Inflammatory macrophage treated with lipopolysaccharide for 4 hours (primary cell): Measurements from ENCODE around the gene C20orf144.

Experiments used
- DNase-seq: peaks from one replicate; pipeline ENCODE4 v3.0.0-alpha.2; 2020

The C20orf144 gene

GRCh38 chr20:33677991-33678702 lies 16.0 kb downstream of the C20orf144 start:
- DNase-seq: no peak

GRCh38 chr20:33679758-33680485 lies 17.8 kb downstream of the C20orf144 start:
- no peak for DNase-seq

GRCh38 chr20:33680686-33681085 lies 18.6 kb downstream of the C20orf144 start:
- DNase-seq: no peak

GRCh38 chr20:33681288-33681687 lies 19.2 kb downstream of the C20orf144 start:
- no peak for DNase-seq

GRCh38 chr20:33681728-33682353 lies 19.7 kb downstream of the C20orf144 start:
- no peak for DNase-seq

- DNase-seq: no peak
Observed at GRCh38 chr20:33684533-33685327, 22.6 kb downstream of the C20orf144 start.

GRCh38 chr20:33685328-33686099 lies 23.4 kb downstream of the C20orf144 start:
- no peak for DNase-seq

GRCh38 chr20:33686100-33686983 lies 24.2 kb downstream of the C20orf144 start, which contains the start of gene E2F1:
Gene E2F1 (minus strand): TSS chr20:33686385. CDS start chr20:33686264, 121 bp downstream.
- DNase-seq: peak; percentile 94

- DNase-seq: no peak
Observed at GRCh38 chr20:33686984-33687366, 24.8 kb downstream of the C20orf144 start.

- DNase-seq: peak; percentile 75
Observed at GRCh38 chr20:33687370-33687915, 25.3 kb downstream of the C20orf144 start.

GRCh38 chr20:33687993-33688937 lies 26.1 kb downstream of the C20orf144 start:
- no peak for DNase-seq

- no peak for DNase-seq
Observed at GRCh38 chr20:33688938-33689424, 26.9 kb downstream of the C20orf144 start.

- no peak for DNase-seq
Observed at GRCh38 chr20:33689493-33689892, 27.4 kb downstream of the C20orf144 start.

- peak; percentile 63 for DNase-seq
Observed at GRCh38 chr20:33689973-33690372, 27.8 kb downstream of the C20orf144 start.

- DNase-seq: no peak
Observed at GRCh38 chr20:33693289-33693688, 31.2 kb downstream of the C20orf144 start.

GRCh38 chr20:33693741-33694638 lies 31.9 kb downstream of the C20orf144 start:
- DNase-seq: no peak

GRCh38 chr20:33694639-33695012 lies 32.5 kb downstream of the C20orf144 start:
- no peak for DNase-seq

- no peak for DNase-seq
Observed at GRCh38 chr20:33696448-33696847, 34.3 kb downstream of the C20orf144 start.
